Measurements from ENCODE around the gene CASP8AP2. TPM values are rescaled to one million over a fixed set of nuclear protein-coding genes. Genes with fewer than 3 reads are reported as not detected.

The CASP8AP2 gene
- total and polyA plus RNA-seq, 9 of the 15 experiments (the other 6 are each of a cell fraction or from before 2014, with no cell fraction given) = 10.6 to 30.0 (median 19.1) TPM

- Histone ChIP-seq H3K27me3 (ENCODE audit: control insufficient read depth in 2 of 2, insufficient read depth in 2 of 2, low read length in 2 of 2) (no peaks in the 10 kb centered on the region), H3K9me3 (replicated peaks; ENCODE audit: control insufficient read depth, insufficient read depth, low read depth, low read length) (no peaks in the 10 kb centered on the region), H4K20me1 (replicated peaks; ENCODE audit: control insufficient read depth, insufficient read depth, low read length) (no peaks in the 10 kb centered on the region; the same call in 1 of the 2 replicates), H3K36me3 (ENCODE audit: control insufficient read depth, insufficient read depth, low read length) (peaks cover 89% of the 10 kb centered on the region), H3K79me2 (ENCODE audit: control insufficient read depth, insufficient read depth, low read length) (peaks cover 4% of the 10 kb centered on the region; the same call in 2 of the 3 replicates), H3K4me3 (no peak overlapping the region), H3K4me2 (ENCODE audit: insufficient read depth, low read length) (no peak overlapping the region), H3K27ac (ENCODE audit: extremely low read depth, low read depth, low read length) (no peak overlapping the region), H2AFZ (ENCODE audit: low read depth, low read length) (no peak overlapping the region), H3K4me1 (replicated peaks in 1 of 2; ENCODE audit: control insufficient read depth in 2 of 2, insufficient read depth in 2 of 2, low read length in 2 of 2) (no peaks in the 10 kb centered on the region), H3K9me1 (ENCODE audit: control insufficient read depth, insufficient read depth, low read length) (no peaks in the 10 kb centered on the region), H3K9ac (ENCODE audit: insufficient read depth in 1 of 2, low read depth in 2 of 2, low read length in 2 of 2) (no peak overlapping the region)
- FAIRE-seq (no peak), DNase-seq (ENCODE audit: extremely low read depth in 1 of 4, low spot score in 3 of 4) (no peak), ATAC-seq (no peak)
- in situ Hi-C loops (cut with MboI) = no loop called here
- intact Hi-C loops (cut with micrococcal nuclease) = no loop called here
- TF ChIP-seq ELF4 (CRISPR knock-in tag; IDR thresholded peaks at IDR 0.05) = no peak
- no peak for TF ChIP-seq ZNF274 (IDR thresholded peaks at IDR 0.05; ENCODE audit: borderline replicate concordance, low read depth, low read length)
- TF ChIP-seq, protein P1, sequence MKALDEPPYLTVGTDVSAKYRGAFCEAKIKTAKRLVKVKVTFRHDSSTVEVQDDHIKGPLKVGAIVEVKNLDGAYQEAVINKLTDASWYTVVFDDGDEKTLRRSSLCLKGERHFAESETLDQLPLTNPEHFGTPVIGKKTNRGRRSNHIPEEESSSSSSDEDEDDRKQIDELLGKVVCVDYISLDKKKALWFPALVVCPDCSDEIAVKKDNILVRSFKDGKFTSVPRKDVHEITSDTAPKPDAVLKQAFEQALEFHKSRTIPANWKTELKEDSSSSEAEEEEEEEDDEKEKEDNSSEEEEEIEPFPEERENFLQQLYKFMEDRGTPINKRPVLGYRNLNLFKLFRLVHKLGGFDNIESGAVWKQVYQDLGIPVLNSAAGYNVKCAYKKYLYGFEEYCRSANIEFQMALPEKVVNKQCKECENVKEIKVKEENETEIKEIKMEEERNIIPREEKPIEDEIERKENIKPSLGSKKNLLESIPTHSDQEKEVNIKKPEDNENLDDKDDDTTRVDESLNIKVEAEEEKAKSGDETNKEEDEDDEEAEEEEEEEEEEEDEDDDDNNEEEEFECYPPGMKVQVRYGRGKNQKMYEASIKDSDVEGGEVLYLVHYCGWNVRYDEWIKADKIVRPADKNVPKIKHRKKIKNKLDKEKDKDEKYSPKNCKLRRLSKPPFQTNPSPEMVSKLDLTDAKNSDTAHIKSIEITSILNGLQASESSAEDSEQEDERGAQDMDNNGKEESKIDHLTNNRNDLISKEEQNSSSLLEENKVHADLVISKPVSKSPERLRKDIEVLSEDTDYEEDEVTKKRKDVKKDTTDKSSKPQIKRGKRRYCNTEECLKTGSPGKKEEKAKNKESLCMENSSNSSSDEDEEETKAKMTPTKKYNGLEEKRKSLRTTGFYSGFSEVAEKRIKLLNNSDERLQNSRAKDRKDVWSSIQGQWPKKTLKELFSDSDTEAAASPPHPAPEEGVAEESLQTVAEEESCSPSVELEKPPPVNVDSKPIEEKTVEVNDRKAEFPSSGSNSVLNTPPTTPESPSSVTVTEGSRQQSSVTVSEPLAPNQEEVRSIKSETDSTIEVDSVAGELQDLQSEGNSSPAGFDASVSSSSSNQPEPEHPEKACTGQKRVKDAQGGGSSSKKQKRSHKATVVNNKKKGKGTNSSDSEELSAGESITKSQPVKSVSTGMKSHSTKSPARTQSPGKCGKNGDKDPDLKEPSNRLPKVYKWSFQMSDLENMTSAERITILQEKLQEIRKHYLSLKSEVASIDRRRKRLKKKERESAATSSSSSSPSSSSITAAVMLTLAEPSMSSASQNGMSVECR (CRISPR knock-in tag; IDR thresholded peaks at IDR 0.05) = no peak
- no peak for TF ChIP-seq FOXK1 (CRISPR knock-in tag; IDR thresholded peaks at IDR 0.05; ENCODE audit: borderline replicate concordance)
- no peak for TF ChIP-seq ZBTB7A (IDR thresholded peaks at IDR 0.05; ENCODE audit: borderline replicate concordance, control insufficient read depth, low read depth, low read length)
- no TSS peak for BruUV-seq (replicated peaks)
- WGBS (ENCODE audit: insufficient coverage, low coverage, missing lambda C conversion rate) = 79% methylated on average over 7 of the region's 7 CpGs
- ChIA-PET CTCF (ENCODE audit: low intra/inter-chr PET ratio) (no interaction called here), POLR2A (interaction anchor here (0.7 kb wide), 1 partner anchor 633 kb away, joined by 3 read pairs; no protein-coding TSS in a partner anchor)
Measured at GRCh38 chr6:89787660-89788328, 41.9 kb upstream of the CASP8AP2 start.

All from K562 (cell line).